WERI-Rb-1 (cell line): ENCODE results near the gene SPPL2B.

Experiments
- DNase-seq: peaks from one replicate; pipeline ENCODE4 v3.0.0-alpha.2; 2020
- H3K27ac ChIP-seq: fragments of 250-450 bp; sonication (Bioruptor Pico); 2 replicates; pipeline ENCODE4 v1.5.1; 2020; ENCODE audit warnings: mild to moderate bottlenecking, moderate library complexity
- H3K27me3 ChIP-seq: fragments of 250-450 bp; sonication (Bioruptor Pico); 2 replicates; pipeline ENCODE4 v1.5.1; 2021; ENCODE audit warnings: mild to moderate bottlenecking, low read depth, moderate library complexity; ENCODE audit not compliant: insufficient read depth, severe bottlenecking
- H3K36me3 ChIP-seq: fragments of 250-450 bp; sonication (Bioruptor Pico); 2 replicates; pipeline ENCODE4 v1.5.1; 2020; ENCODE audit warnings: mild to moderate bottlenecking, moderate library complexity
- H3K4me3 ChIP-seq: 2 replicates; pipeline ENCODE4 v1.5.1; 2011; ENCODE audit warnings: low read depth, mild to moderate bottlenecking, control low read depth, low read length
- H3K9me3 ChIP-seq: fragments of 250-450 bp; sonication (Bioruptor Pico); 2 replicates; pipeline ENCODE4 v1.5.1; 2021; ENCODE audit warnings: mild to moderate bottlenecking, moderate library complexity; ENCODE audit not compliant: severe bottlenecking
- CTCF ChIP-seq: IDR thresholded peaks from 2 replicates; pipeline ENCODE4 v1.5.1; 2011; ENCODE audit warnings: low read depth, mild to moderate bottlenecking, control low read depth, inconsistent platforms, low read length

SPPL2B gene

GRCh38 chr19:2352121-2352520 is 23.6 kb downstream of the SPPL2B start:
- Histone ChIP-seq H3K27me3 (no peaks in the 10 kb centered on the region), H3K4me3 (no peak overlapping the region), H3K27ac (no peak overlapping the region), H3K9me3 (no peaks in the 10 kb centered on the region), H3K36me3 (peaks cover 8% of the 10 kb centered on the region)
- no peak for TF ChIP-seq CTCF
- no peak for DNase-seq

GRCh38 chr19:2353159-2353886 is 24.8 kb downstream of the SPPL2B start:
- Histone ChIP-seq H3K27ac (no peak overlapping the region), H3K27me3 (no peaks in the 10 kb centered on the region), H3K9me3 (no peaks in the 10 kb centered on the region), H3K4me3 (no peak overlapping the region), H3K36me3 (peaks cover 8% of the 10 kb centered on the region)
- TF ChIP-seq CTCF, result no peak
- DNase-seq, result no peak

- Histone ChIP-seq H3K9me3 (no peaks in the 10 kb centered on the region), H3K4me3 (no peak overlapping the region), H3K27me3 (no peaks in the 10 kb centered on the region), H3K27ac (no peak overlapping the region), H3K36me3 (peaks cover 8% of the 10 kb centered on the region)
- no peak for TF ChIP-seq CTCF
- DNase-seq, result no peak
These were observed 25.6 kb downstream of the SPPL2B start for GRCh38 chr19:2353887-2354592.

- H3K9me3 ChIP-seq, result no peaks in the 10 kb centered on the region
- no peaks in the 10 kb centered on the region for H3K27me3 ChIP-seq
- no peak for DNase-seq
- no peak for TF ChIP-seq CTCF
- H3K36me3 ChIP-seq, result peaks cover 8% of the 10 kb centered on the region
- H3K27ac ChIP-seq, result no peak overlapping the region
- H3K4me3 ChIP-seq, result no peak overlapping the region
These were observed 26.2 kb downstream of the SPPL2B start for GRCh38 chr19:2354670-2355069.

- no peaks in the 10 kb centered on the region for H3K27me3 ChIP-seq
- H3K27ac ChIP-seq, result no peak overlapping the region
- H3K4me3 ChIP-seq, result no peak overlapping the region
- peaks cover 8% of the 10 kb centered on the region for H3K36me3 ChIP-seq
- no peak for DNase-seq
- no peaks in the 10 kb centered on the region for H3K9me3 ChIP-seq
- TF ChIP-seq CTCF, result no peak
These were observed 26.9 kb downstream of the SPPL2B start for GRCh38 chr19:2355168-2356035.
